ENCODE data around the gene FOXD2.
A peak's percentile ranks its signal among the peaks of the same experiment; 100 is the strongest.

Gene FOXD2

DNA sequence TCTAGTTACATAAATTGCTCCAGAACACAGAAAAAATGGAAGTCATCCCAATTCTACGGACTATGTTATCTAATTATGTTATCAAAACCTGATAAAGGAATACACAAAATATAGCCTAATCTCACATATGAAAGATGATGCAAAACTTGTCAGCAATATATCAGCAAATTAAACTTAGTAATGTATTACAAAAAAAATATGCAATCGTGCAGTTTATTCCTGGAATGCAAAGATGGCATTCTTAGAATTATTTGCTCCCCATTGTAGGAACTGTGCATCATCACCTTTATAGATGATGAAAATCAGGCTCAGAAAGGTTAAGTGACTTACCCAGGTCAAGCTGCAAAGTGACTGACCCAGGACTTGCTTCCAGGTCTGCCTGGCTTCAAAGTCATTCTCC is 14.0 kb upstream of the FOXD2 start:
- TF ChIP-seq, protein P1, sequence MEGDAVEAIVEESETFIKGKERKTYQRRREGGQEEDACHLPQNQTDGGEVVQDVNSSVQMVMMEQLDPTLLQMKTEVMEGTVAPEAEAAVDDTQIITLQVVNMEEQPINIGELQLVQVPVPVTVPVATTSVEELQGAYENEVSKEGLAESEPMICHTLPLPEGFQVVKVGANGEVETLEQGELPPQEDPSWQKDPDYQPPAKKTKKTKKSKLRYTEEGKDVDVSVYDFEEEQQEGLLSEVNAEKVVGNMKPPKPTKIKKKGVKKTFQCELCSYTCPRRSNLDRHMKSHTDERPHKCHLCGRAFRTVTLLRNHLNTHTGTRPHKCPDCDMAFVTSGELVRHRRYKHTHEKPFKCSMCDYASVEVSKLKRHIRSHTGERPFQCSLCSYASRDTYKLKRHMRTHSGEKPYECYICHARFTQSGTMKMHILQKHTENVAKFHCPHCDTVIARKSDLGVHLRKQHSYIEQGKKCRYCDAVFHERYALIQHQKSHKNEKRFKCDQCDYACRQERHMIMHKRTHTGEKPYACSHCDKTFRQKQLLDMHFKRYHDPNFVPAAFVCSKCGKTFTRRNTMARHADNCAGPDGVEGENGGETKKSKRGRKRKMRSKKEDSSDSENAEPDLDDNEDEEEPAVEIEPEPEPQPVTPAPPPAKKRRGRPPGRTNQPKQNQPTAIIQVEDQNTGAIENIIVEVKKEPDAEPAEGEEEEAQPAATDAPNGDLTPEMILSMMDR (IDR thresholded peaks at IDR 0.05; ENCODE audit: low read depth, low read length, missing control alignments) = no peak
- no peak for DNase-seq (ENCODE audit: extremely low read depth, low read depth)
- no peak overlapping the region for H3K4me3 ChIP-seq (replicated peaks; ENCODE audit: low read depth, low read length)

DNA sequence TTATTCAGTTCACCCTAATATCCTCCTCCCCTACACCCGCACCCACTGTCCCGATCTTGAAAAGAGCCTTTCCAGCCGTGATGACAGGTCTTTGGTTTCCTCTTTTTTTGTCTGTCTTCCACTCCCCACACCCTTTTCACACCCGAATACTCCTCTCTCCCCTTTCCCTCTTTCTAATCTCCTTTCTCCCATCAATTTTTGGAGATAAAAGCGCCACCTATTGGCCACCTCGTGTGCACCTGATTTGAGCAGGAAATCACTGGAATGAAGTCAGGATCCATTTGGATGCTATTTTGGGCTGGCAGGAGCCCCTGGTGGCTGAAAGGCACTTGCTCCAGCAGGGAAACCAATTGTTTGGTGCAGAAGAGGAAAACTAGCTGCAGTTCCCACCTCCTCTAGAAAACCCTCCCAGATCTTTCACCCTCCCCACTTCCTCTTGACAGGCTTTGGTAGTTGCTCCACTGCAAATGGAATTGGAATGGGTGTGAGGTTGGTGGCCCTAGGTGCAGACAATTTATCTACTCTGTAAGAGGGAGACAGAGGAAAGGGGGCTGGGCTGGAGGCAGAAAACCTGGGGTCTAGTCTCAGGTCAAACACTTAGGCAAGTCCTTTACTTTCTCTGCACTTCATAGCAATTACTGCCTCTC is 13.4 kb upstream of the FOXD2 start:
- no peak for DNase-seq (ENCODE audit: extremely low read depth, low read depth)
- no peak overlapping the region for H3K4me3 ChIP-seq (replicated peaks; ENCODE audit: low read depth, low read length)
- TF ChIP-seq, protein P1 (IDR thresholded peaks at IDR 0.05; ENCODE audit: low read depth, low read length, missing control alignments) = peak; percentile 92

DNA sequence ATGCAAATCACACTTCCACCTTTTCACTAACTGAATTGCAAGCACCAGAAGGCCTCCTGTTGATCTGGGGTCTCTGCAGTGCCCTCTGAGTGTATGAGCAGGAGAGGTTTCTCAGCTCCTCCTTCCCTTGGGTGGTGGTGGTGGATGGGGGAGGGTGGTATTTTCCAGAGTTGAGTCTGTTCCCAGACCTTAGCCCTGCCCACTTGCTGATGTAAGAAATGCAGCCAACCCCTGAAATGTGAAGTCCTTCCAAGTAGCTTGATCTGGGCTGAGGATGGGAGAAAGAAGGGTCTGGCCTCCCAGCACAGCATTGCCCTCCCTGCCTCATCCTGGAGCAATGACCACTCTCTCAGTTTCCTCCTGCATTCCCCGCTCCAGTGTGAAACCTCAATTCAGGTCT is 6.3 kb upstream of the FOXD2 start:
- DNase-seq (ENCODE audit: extremely low read depth, low read depth) = no peak
- no peak overlapping the region for H3K4me3 ChIP-seq (replicated peaks; ENCODE audit: low read depth, low read length)
- TF ChIP-seq, protein P1 (IDR thresholded peaks at IDR 0.05; ENCODE audit: low read depth, low read length, missing control alignments) = no peak

DNA sequence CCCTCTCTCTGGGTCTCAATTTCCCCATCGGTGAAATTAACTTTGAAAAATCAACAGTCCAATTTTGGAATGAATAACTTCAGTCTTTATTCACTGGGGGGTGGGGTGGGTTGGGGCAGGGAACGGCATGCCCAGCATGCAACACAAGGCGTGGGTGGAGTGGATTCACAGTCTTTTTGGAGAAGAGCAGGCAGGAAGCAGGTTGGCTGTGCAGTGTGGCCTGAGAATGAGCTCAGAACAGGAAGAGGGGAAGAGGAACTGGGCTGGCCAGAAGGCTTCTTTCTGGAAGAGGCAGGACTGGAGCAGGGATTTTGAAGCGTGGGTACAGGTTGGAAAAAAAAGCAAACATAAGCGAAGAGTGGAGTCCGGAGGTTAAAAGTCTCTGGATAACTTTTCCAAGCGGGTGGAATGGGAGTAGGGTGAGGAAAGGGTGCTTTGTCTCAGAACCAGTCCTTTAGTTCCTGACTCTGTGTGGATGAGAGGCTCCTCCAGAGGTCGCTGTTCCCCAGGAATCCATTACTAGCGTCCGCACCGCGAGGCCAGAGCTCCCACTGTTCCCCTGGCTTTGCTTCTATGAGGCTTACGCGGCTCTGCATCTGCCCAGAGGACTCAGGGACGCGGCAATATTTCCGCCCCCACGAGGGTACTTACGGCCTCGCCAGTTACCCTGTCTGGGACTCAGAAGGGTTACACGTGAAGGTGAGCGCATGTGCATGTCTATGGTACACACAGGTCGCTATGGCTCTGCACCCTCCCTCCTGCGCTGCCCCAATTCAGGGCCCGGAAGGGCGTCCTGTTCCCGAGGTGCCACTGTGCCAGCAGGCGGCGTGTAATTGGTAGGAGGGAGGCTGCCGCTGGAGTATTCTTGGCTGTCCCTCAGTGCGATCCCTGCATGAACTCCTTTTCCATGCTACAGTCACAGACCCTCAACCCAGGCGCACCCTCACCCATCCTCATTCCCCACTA is 5.5 kb upstream of the FOXD2 start:
- TF ChIP-seq, protein P1 (IDR thresholded peaks at IDR 0.05; ENCODE audit: low read depth, low read length, missing control alignments) = peak; percentile 87
- no peak overlapping the region for H3K4me3 ChIP-seq (replicated peaks; ENCODE audit: low read depth, low read length)

DNA sequence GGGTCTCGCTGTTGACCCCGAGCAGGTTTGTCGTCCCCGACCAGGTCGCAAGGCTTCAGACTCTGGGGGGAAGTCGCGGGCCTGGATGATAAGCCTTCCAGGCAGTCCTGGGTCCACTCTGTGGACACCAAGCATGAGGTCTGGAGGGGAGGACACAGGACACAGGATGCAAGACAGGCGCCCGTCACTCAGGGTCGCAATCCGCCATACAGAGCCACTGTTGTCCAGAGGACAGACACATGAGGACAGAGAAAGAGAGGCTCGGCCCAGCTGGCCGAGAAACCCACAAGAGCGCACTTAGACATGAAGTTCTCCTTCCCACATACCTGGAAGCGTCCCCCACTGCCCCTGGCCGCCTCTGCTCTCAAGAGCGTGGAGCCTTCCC is 4.8 kb upstream of the FOXD2 start:
- TF ChIP-seq, protein P1 (IDR thresholded peaks at IDR 0.05; ENCODE audit: low read depth, low read length, missing control alignments) = no peak
- H3K4me3 ChIP-seq (replicated peaks; ENCODE audit: low read depth, low read length) = no peak overlapping the region
- no peak for DNase-seq (ENCODE audit: extremely low read depth, low read depth)

More for the DNA sequence above, 5.5 kb upstream of the FOXD2 start:
- DNase-seq (ENCODE audit: extremely low read depth, low read depth) = peak; percentile 71

DNA sequence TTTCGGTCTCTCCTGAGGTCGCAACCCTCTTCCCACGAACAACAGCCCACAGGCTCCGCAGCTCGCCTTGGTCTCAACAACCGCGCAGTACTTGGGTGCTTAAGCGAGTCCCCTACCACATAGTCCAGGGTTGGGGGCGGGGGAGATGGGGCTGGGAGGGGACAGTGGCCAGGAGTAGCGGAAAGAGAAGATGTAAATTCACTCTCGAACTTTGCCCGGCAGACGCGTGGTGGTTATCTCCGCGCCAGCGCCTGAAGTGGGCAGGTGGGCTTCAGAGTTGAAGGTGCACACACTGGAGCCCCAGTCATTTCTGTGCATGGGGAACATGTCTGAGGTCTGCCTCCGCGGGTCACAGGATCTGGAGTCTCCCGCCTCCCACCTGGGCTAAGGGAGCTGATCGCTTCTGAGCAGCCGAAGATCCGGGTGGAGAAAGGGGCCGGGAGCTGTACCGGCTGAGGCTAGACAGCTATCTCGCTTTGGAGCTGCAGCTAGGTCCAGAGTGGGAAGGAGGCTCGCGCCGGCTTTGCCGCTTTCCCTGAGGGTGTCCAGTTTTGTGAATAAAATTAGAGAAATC is 4.3 kb upstream of the FOXD2 start:
- TF ChIP-seq, protein P1 (IDR thresholded peaks at IDR 0.05; ENCODE audit: low read depth, low read length, missing control alignments) = no peak
- peak overlapping the region; percentile 20 for H3K4me3 ChIP-seq (replicated peaks; ENCODE audit: low read depth, low read length)
- DNase-seq (ENCODE audit: extremely low read depth, low read depth) = no peak

Measured in HFF-Myc (cell line).